Measurements from ENCODE around the gene RBM33. TPM values are rescaled to one million over a fixed set of nuclear protein-coding genes. Genes with fewer than 3 reads are reported as not detected.

Gene RBM33
- total and polyA plus RNA-seq, 10 of the 15 experiments (the other 5 are each of a cell fraction or from before 2014, with no cell fraction given): 4.7 to 67.2 (median 24.3) TPM

GRCh38 chr7:155594961-155595366, 49.5 kb upstream of the RBM33 start:
- Histone ChIP-seq H3K4me1 (ENCODE audit: control insufficient read depth, insufficient read depth, low read length) (no peaks in the 10 kb centered on the region), H3K27ac (ENCODE audit: control insufficient read depth, insufficient read depth) (no peak overlapping the region), H3K36me3 (ENCODE audit: control insufficient read depth in 2 of 2, insufficient read depth in 2 of 2, low read length in 1 of 2) (no peaks in the 10 kb centered on the region), H3K4me2 (ENCODE audit: control insufficient read depth, insufficient read depth) (no peak overlapping the region), H2AFZ (ENCODE audit: control insufficient read depth, low read depth, low read length) (no peak overlapping the region), H3K9ac (ENCODE audit: control insufficient read depth, insufficient read depth, low read length) (no peak overlapping the region), H3K4me3 (no peak overlapping the region), H3K79me2 (ENCODE audit: control insufficient read depth, insufficient read depth, low read length) (no peaks in the 10 kb centered on the region), H3K9me3 (replicated peaks; ENCODE audit: control insufficient read depth, insufficient read depth, low read length) (no peaks in the 10 kb centered on the region), H4K20me1 (ENCODE audit: control insufficient read depth, insufficient read depth) (no peaks in the 10 kb centered on the region), H3K27me3 (replicated peaks in 1 of 2; ENCODE audit: control insufficient read depth in 2 of 2, insufficient read depth in 2 of 2, low read length in 1 of 2) (no peaks in the 10 kb centered on the region; a peak in 2 of 4 replicates)
- in situ Hi-C loops (cut with MboI): no loop called here
- ATAC-seq: no peak
- intact Hi-C loops (cut with micrococcal nuclease; ENCODE audit: unreplicated experiment): no loop called here
- ChIA-PET CTCF (interaction anchor here (11.3 kb wide), 1 partner anchor 172 kb away, joined by 170 read pairs; no protein-coding TSS in a partner anchor), RAD21 (ENCODE audit: unreplicated experiment) (interaction anchor here (1.6 kb wide), 1 partner anchor 667 kb away, joined by 5 read pairs; no protein-coding TSS in a partner anchor), SMC1A (ENCODE audit: uncharacterized antibody, unreplicated experiment) (no interaction called here), POLR2A (no interaction called here)
- TF ChIP-seq BHLHE40 (IDR thresholded peaks at IDR 0.05; ENCODE audit: borderline replicate concordance in 1 of 2, low read depth in 2 of 2, low read length in 1 of 2): no peak
- TF ChIP-seq BMI1 (IDR thresholded peaks at IDR 0.05; ENCODE audit: borderline replicate concordance): no peak
- TF ChIP-seq BCL11A (IDR thresholded peaks at IDR 0.05; ENCODE audit: low read depth, low read length): no peak
- no peak for TF ChIP-seq POLR2AphosphoS2 (IDR thresholded peaks at IDR 0.05; ENCODE audit: low read depth, low read length)
- TF ChIP-seq ZSCAN29 (IDR thresholded peaks at IDR 0.05): no peak
- TF ChIP-seq NR2C2 (IDR thresholded peaks at IDR 0.05; ENCODE audit: borderline replicate concordance, control insufficient read depth, insufficient read length, low read depth): no peak
- TF ChIP-seq EED (IDR thresholded peaks at IDR 0.05; ENCODE audit: low read depth): no peak
- TF ChIP-seq IKZF1 (conservative IDR thresholded peaks at IDR 0.05): no peak
- no peak for TF ChIP-seq SMARCA5 (IDR thresholded peaks at IDR 0.05)
- no peak for TF ChIP-seq MLLT1 (IDR thresholded peaks at IDR 0.05)
- TF ChIP-seq, protein P1, sequence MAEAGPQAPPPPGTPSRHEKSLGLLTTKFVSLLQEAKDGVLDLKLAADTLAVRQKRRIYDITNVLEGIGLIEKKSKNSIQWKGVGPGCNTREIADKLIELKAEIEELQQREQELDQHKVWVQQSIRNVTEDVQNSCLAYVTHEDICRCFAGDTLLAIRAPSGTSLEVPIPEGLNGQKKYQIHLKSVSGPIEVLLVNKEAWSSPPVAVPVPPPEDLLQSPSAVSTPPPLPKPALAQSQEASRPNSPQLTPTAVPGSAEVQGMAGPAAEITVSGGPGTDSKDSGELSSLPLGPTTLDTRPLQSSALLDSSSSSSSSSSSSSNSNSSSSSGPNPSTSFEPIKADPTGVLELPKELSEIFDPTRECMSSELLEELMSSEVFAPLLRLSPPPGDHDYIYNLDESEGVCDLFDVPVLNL (IDR thresholded peaks at IDR 0.05; ENCODE audit: low read depth, low read length): no peak
- TF ChIP-seq JUND (IDR thresholded peaks at IDR 0.05; ENCODE audit: low read depth, low read length): no peak
- no peak for TF ChIP-seq SMAD5 (IDR thresholded peaks at IDR 0.05; ENCODE audit: low read depth)
- TF ChIP-seq FOS (IDR thresholded peaks at IDR 0.05; ENCODE audit: borderline replicate concordance, extremely low read depth, insufficient read length): no peak
- 44% methylated on average over 3 of the region's 3 CpGs for WGBS (ENCODE audit: insufficient coverage, insufficient replicate concordance, low lambda C conversion rate, missing lambda C conversion rate)
- no peak for FAIRE-seq
- no TSS peak for BruUV-seq (replicated peaks)
- DNase-seq (ENCODE audit: low read depth, low spot score): no peak
